Jurkat, Clone E6-1 (cell line): Measurements from ENCODE around the gene C1QTNF6.

ENCODE experiments used
- DNase-seq: peaks from one replicate; pipeline ENCODE4 v3.0.0-alpha.2; 2011; ENCODE audit warnings: low read depth, low spot score
- H3K4me3 ChIP-seq: 2 replicates; pipeline ENCODE4 v1.5.1; 2011; ENCODE audit warnings: mild to moderate bottlenecking, low read length, control low read depth, moderate library complexity

Gene C1QTNF6

GRCh38 chr22:37154925-37155712 lies 32.9 kb downstream of the C1QTNF6 start:
- no peak for DNase-seq

GRCh38 chr22:37153901-37154300 lies 34.1 kb downstream of the C1QTNF6 start:
- H3K4me3 ChIP-seq, result no peak overlapping the region

More at GRCh38 chr22:37154925-37155712, 32.9 kb downstream of the C1QTNF6 start:
- H3K4me3 ChIP-seq, result no peak overlapping the region

GRCh38 chr22:37151401-37151800 lies 36.6 kb downstream of the C1QTNF6 start:
- DNase-seq, result no peak
- no peak overlapping the region for H3K4me3 ChIP-seq

More at GRCh38 chr22:37153901-37154300, 34.1 kb downstream of the C1QTNF6 start:
- DNase-seq, result no peak

- no peak overlapping the region for H3K4me3 ChIP-seq
- DNase-seq, result no peak
These were observed 37.3 kb downstream of the C1QTNF6 start for GRCh38 chr22:37150701-37151100.

GRCh38 chr22:37148742-37149665 lies 39.0 kb downstream of the C1QTNF6 start:
- DNase-seq, result no peak
- no peak overlapping the region for H3K4me3 ChIP-seq

GRCh38 chr22:37148031-37148651 lies 39.9 kb downstream of the C1QTNF6 start:
- DNase-seq, result no peak
- H3K4me3 ChIP-seq, result no peak overlapping the region

GRCh38 chr22:37147186-37147990 lies 40.7 kb downstream of the C1QTNF6 start:
- no peak for DNase-seq

GRCh38 chr22:37146507-37147180 lies 41.4 kb downstream of the C1QTNF6 start:
- H3K4me3 ChIP-seq, result no peak overlapping the region

More at GRCh38 chr22:37147186-37147990, 40.7 kb downstream of the C1QTNF6 start:
- no peak overlapping the region for H3K4me3 ChIP-seq

GRCh38 chr22:37146051-37146385 lies 42.0 kb downstream of the C1QTNF6 start:
- no peak overlapping the region for H3K4me3 ChIP-seq
- DNase-seq, result no peak

More at GRCh38 chr22:37146507-37147180, 41.4 kb downstream of the C1QTNF6 start:
- DNase-seq, result no peak

- no peak for DNase-seq
These were observed 42.6 kb downstream of the C1QTNF6 start for GRCh38 chr22:37145180-37146050.

GRCh38 chr22:37144180-37144554 lies 43.9 kb downstream of the C1QTNF6 start:
- no peak overlapping the region for H3K4me3 ChIP-seq
- no peak for DNase-seq

More at GRCh38 chr22:37145180-37146050, 42.6 kb downstream of the C1QTNF6 start:
- no peak overlapping the region for H3K4me3 ChIP-seq

GRCh38 chr22:37141971-37142370 lies 46.1 kb downstream of the C1QTNF6 start:
- H3K4me3 ChIP-seq, result no peak overlapping the region
- no peak for DNase-seq

GRCh38 chr22:37141476-37141875 lies 46.6 kb downstream of the C1QTNF6 start:
- no peak for DNase-seq
- H3K4me3 ChIP-seq, result no peak overlapping the region

- no peak for DNase-seq
- no peak overlapping the region for H3K4me3 ChIP-seq
These were observed 47.2 kb downstream of the C1QTNF6 start for GRCh38 chr22:37140686-37141323.

GRCh38 chr22:37139762-37140161 lies 48.3 kb downstream of the C1QTNF6 start:
- no peak overlapping the region for H3K4me3 ChIP-seq
- DNase-seq, result no peak

GRCh38 chr22:37138849-37139561 lies 49.0 kb downstream of the C1QTNF6 start:
- no peak overlapping the region for H3K4me3 ChIP-seq
- no peak for DNase-seq
